GM19467 (cell line): ENCODE data around the gene WDR27.
A peak's percentile ranks its signal among the peaks of the same experiment; 100 is the strongest.

ENCODE experiments used
- ATAC-seq: cut with Tn5 transposase; IDR thresholded peaks from one replicate; pipeline ENCODE4 v1.9.1; 2021; ENCODE audit warnings: mild to moderate bottlenecking, moderate library complexity; ENCODE audit not compliant: unreplicated experiment

Gene WDR27

DNA sequence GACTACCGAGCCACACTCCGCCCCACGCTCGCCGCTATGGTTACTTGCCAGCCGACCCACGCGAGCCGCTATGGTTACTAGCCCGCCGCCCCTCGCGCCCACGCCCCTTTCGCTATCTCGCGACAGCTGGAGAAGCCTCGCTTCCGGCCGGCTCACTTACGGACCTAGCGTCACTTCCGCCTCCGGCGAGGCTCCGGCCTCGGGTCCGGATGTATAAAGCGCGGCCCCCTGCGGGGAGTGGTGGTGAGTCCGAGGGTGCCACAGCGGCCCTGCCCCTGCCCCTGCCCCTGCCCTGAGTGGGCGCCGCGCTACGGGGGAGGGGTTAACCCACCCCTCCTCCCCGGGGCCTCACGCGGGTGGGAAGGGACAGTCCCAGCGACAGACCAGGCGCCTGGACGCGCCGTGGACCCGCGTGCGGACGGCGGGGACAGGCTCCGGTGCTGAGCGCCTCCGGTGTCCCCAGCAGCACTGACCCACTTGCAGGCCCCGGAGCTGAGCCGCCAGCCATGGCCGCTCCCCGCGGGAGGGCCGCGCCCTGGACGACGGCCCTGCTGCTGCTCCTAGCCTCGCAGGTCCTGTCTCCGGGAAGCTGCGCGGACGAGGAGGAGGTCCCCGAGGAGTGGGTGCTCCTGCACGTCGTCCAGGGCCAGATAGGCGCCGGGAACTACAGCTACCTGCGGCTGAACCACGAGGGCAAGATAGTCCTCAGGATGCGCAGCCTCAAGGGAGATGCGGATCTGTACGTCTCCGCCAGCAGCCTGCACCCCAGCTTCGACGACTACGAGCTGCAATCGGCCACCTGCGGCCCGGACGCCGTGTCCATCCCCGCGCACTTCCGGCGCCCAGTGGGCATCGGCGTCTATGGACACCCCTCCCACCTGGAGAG, at the start of gene WDR27, which contains the start of gene C6orf120:
WDR27 (minus strand) TSS at position 76 of the 886 bp plus-strand sequence. CDS start 13,024 bp downstream, outside the sequence.
C6orf120 (plus strand) TSS at position 173 of the 886 bp plus-strand sequence; CDS start at position 507, 334 bp downstream.
- peak; percentile 96 for ATAC-seq

DNA sequence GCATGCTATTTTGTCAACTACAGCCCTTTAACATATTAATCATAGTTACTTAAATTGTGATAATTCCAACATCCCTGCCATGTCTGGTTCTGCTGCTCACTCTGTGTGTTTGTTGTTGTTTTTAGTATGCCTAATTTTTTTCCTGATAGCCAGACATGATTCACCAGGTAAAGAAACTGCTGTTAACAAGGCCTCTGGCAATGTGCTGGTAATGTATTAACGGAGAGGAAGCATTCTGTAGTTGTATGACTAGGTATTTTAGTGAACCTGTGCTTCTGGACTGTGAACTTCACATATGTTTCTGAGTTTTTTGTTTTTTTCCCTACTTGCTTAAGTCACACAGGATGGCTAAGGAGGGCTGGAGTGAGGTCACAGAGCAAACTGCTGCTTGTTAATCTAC, 44.7 kb upstream of the WDR27 start:
- no peak for ATAC-seq

DNA sequence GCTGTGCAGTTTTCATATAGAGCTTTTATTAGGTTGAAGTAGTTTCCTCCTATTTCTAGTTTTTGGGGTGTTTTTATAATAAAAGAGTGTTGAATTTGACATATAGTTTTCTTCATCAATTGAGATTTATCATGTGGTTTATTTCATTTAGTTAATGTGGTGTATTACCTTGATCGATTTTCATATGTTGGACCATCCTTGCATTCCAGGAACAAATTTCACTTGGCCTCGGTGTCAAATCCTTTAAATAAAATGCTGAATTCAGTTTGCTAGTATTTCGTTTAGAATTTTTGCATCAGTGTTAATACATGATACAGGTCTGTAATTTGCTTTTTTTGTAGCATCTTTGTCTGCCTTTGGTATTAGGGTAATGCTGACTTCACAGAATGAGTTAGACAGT, 43.6 kb upstream of the WDR27 start:
- no peak for ATAC-seq

DNA sequence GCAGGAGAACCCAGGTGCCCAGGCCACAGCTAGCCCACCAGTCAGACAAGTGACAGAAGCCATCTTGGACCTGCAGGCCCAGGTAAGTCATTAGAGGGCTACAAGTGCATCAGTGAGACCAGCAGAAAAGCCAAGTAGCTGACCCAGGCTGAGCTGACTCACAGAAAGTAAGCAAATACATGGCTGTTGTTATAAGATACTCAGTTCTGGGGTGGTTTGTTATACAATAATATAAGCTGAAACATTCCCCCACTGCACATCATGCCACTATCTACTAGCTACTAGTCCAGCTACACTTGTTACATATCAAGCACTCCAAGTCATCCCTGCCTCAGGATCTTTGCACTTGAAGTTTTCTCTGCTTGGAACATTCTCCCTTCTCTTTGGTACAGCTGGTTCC, 39.5 kb upstream of the WDR27 start:
- ATAC-seq, result no peak

DNA sequence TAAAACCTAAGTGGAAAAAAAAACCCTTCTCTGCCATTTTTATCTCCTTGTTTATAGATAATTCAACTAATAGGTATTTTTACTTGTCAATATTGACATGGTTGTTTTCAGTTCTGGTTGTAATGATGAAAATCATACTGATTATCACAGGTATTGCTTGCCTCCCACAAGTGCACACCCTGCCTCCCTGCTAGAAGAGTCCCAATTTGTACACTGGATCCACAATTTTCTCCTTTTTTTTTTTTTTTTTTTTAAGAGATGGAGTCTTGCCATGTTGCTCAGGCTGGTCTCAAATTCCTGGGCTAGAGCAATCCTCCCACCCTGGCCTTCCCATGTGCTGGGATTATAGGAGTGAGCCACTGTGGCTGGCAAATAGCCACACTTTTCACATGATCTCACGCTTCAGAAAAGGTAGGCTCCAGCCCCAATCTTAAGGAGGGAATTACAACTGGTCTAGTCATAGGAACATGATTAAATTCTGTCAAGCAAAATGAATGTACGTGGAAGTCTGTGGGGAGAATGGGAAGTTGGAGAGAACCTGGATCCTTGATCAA, 37.2 kb upstream of the WDR27 start:
- no peak for ATAC-seq

DNA sequence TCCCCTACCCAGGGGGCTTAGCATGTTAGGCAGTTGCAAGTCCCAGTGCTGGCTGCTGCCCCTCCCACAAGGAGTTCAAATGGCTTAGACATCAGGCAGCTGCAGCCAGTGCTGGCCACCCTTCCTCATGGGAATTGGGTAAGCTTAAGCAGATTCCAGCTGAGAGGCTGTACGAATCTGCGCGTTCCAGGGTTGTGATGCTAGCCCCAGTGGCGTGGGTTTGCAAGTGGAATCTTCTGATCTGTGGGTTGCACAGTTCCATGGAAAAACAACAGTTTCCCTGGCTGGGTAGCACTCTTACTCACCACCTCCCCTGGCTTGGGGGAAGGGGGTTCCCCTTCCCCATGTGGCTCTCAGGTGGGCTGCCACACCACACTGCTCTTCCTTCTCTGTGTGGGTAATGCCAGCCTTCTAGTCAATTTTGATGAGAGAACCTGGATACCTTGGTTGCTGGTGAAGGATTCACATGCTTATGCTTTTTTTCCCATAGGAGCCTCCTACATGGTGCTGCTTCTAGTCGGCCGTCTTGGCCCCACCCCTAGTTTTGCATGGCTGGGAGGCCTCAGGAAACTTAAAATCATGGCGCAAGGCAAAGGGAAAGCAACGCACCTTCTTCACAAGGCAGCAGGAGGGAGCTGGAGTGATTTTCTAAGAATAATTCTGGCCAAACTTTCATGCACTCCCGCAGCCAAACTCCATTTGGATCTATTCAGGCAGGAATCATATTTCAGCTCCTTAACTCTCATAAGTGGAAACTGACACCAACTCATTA, 36.6 kb upstream of the WDR27 start:
- no peak for ATAC-seq

DNA sequence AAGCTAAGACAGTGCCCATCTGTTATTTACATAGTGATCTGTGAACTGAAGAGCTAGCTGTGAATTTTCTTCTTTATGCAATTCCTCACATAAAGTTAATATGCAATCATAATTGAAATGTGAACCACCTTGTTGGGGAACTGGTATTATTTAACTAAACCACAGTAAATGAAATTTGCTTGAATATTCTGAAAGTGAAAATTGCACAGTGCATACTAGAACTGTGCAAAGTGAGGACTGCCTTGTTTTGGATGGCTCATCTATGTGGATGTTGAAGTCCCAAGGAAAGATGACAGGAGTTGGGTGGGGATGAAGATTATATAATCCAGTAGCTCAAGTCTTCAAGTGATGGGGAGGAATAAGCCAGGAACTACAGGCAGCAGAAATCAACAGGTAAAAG, 28.1 kb upstream of the WDR27 start:
- ATAC-seq, result no peak

DNA sequence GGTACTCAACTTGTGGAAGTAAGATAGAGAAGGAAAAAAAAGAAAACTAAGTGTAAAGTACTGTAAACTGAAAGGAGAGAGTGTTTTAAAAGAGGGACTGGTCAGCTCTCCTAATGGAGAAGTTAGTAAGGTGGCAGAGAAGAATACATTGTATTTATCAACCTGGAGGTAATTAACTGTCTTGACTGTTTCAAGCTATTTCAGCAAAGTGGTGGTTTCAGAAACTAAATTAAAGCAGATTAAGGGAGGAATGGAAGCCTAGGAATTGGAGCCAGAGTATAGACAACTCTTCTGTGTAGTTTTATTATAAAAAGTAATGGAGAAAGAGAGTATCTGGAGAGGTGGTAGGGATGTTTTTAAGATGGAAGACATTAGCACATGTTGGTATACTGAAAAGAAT, 25.1 kb upstream of the WDR27 start:
- no peak for ATAC-seq

DNA sequence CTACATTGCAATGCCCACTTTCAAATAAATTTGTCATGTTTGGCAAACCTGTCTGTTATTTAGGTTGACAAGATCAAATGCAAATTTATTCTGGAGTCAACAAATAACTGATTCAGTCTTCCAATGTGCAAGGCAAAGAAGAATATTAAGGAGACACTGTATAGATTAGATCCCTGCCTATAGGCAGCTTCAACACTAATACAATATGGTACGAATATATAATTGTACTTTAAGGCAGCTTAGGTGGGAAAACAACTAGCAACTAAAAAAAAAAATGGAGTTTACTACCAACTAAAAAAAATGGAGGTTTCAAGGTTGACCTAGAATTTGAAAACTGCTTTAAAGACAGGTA, 24.2 kb upstream of the WDR27 start:
- no peak for ATAC-seq

DNA sequence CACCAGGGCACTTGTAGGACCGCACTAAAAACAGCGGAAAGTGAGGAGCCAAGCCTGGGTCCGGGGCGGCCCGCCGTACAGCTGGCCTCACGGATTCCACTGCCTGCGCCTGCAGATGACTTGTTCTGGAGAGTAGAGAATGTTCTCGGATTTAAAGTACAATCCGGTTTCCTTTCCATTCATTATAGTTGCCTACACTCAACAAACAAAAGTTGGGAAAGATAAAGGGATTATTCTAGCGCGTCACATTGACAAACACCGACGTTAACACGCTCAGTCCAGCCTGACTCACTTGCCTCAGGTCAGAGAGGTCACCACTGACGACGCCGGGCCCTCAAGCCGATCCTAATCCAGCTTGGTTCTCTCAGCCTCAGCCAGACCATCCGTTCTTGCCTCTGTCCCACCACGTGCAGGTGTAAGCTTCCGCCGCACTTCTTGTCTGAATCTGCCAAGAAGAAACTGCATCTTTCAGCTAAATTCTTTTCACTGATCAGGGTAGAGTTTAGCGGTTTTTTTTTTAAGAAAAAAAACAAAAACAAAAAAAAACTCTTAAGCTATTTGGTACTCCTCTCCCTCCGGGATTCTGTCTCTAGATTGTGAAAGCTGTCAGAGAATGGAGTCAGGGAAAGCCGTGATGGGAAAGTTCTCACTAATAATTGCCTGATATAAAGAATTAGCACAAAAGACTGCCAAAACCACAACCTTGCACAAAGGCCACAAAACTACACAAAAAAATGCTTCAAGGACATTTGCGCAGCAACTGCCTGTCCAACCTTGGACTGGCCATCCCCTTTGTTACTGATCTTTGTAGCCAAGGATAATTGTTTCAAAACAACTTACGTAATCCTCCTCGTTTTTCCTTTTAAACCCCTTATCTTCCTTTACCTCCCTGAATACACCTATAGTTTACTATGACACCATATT, 23.6 kb upstream of the WDR27 start:
- peak; percentile 17 for ATAC-seq

DNA sequence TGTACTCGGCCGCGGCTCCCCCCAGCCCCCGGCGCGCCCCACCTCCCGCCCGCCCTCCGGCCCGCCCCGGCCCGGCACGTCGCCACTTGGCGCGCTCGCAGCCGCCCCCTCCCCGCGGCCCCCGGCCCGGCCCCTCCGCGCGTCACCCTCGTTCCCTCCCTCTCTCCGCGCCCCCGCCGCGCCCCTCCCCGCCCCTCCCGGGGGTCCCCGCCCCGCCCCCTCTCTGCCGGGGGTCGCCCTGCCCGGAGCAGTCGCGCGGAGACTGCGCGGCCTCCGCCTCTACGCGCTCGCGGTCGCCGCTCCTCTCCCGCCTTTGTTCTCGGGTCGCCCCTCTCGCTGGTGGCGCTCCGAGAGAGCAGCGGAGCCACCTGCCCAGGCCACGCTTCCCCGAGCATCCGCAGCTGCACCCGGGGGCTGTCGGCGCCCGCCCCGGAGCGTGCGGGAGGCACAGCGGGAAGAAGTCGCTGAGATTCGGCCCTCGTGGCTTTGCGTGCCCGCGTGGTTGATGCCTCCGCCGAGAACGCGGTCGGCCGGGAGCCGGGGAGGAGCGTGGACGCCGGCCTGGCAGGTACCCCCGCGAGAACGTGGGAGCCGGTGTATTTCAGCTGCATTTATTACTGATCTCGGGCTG, 22.8 kb upstream of the WDR27 start, which contains the start of gene PHF10:
PHF10 (minus strand) TSS at position 7 of the 631 bp plus-strand sequence. CDS start 569 bp downstream, outside the sequence.
- ATAC-seq, result peak; percentile 32

DNA sequence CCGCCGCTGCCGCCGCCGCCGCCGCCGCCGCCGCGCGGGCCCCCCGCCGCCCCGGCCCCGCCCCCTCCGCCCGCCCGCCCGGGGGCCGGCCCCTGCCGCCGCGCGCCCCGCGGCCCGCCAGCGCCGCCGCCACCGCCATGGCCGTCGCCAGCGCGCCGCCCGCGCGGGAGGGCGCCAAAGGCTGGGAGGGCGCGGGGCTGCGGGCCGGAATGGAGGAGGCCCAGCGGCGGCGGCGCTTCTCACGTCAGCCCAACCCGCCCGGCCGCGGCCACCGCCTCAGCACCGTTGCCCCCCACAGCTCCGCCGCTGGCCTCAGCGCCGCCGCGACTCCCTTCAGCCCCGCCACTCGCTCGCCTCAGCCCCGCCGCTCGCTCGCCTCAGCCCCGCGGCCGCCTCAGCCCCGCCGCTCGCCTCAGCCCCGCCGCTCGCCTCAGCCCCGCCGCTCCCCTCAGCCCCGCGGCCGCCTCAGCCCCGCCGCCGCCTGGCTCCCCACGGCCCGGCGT, 22.2 kb upstream of the WDR27 start:
- ATAC-seq, result peak; percentile 29

DNA sequence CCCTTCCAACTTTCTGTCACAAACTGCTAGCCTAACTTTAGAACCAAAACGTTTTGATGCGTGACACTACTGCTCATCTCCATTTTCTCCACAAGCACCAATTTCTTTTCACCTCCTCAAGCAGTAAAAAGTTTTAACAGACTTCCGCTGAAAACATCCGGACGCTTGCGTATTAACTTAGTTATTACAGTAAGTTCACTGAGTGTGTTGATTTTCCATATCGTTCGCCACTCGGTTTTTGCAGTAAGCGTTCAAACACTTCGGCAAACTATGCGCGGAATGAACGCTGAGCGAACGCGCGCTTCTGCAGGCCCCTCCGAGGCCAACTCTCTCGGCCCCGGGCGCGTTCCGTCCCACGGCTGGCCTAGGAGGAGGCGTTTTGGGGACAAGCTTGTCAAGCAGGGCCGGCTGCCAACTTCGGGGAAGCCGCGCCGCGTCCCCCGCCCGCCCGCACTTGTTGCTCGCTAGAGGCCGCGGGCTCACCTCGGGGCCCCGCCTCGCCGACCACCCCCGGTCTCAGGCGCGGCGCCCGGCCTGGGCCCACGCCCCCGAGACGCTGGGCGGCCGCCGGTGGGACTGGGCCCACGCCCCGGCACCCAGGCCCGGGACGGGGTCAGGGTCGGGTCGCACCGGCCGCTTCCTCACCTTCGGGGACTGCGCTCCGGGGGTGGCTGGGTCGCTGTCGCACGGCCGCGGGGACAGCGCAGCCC, 21.5 kb upstream of the WDR27 start:
- peak; percentile 35 for ATAC-seq

DNA sequence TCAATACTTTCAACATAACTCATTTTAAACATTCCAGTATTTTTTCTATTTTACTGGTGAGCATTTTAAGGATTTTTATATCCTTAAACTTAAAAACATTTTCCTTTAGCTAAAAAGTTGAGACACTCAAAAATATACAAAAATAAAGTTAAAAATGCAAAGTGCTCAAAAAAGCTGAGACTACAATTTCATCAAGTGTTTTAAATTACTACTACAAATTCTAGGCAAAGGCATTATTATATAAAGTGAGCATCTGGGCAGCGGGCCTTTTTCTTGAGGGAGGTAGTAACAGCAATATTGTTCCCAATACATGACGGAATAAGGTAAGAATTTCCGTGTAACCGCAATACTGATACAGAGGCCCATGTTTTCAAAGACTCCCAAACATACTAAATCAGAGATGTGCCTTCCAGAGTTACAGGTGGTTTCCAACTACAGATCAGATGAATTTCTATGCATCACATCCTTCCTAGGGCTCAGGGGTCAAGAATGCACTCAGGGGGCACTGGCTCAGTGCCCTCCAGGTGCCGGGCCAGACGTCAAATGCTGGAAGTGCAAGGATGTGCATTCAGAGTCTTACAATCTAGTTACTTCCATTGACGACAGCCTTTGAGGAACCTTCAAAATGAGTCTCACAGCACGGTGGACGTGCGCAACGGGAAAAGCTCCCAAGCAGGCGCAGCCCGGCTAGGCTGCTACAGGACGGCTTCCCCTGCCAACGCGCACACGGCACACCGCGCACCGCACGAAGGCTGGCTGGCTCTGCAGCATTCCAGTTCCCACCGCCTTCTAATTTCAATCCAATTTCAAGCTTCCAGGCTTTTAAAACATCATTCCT, 20.8 kb upstream of the WDR27 start:
- peak; percentile 20 for ATAC-seq

DNA sequence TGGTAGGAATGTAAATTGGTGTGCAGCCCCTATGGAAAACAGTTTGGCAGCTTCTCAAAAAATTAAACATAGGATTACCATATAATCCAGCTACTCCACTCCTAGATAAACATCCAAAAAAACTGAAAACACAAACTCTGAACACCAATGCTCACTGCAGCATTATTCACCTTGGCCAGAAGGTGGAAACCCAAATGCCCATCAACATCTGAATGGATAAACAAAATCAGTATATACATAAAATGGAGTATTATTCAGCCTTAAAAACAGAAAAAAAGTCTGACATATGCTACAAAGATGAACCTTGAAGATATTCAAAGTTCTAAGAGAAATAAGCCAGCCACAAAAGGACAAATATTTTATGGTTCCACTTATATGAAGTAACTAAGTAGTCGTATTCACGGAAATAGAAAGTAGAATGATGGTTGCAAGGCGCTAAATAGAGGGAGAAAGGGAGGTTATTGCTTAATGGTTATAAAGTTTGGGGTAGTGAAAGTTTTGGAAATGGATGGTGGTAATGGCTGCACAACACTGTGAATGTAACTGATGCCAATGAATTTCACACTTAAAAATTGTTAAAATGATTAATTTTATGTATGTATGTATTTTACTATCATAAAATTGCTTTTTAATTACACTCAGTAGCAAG, 18.5 kb upstream of the WDR27 start:
- no peak for ATAC-seq

DNA sequence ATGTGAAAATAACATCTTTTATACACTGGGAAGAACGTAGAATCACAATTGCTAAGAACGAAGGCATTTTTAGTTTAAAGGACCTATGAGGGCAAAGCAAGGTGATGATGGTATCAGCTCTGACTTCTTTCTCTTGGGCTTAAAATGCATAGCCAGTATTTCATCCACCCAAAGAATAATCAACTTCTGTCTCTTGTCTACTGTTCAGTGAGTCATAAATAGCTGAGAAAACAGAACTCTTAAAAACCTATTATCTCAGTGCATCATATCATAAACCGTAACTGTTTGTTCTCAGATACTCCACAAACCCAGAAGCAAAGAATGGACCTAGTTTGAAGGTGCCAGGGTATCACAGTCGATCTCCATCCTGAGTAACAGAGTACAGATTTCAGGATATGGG, 17.3 kb upstream of the WDR27 start:
- ATAC-seq, result no peak

DNA sequence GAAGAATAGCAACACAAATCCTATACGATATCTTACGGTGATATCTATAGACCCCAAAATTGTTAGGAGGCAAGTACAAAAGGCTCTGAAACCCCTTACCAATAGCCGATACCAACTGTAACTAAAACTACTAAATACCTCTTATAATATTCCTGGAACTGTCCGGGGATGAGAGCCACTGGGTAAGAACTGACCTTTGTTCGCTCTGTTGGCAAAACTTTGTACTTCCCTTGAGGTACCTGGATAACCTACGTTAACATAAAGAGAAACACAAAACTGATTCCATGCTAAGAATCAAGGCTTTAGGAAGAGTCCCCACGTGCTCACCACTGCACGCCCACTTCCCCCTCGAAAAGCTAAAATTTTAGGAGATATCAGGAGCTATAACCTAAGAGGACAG, 12.8 kb upstream of the WDR27 start:
- no peak for ATAC-seq

DNA sequence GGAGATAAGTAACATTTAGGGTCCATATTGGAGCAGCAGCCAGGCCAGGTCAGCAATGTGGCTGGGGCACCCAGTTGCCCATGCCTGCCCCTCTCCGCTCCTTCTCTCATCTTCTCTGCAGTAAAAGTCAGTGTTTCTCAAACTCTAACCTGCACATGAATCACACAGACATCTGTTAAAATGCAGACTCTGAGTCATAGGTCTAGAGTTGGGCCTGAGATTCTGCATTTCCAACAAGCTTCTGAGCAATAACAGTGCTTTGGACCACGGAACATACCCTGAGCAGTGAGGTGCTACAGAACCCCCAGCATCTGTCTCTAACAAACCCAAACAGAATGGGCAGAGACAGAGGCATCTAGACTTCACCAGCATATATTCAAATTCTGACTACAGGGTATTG, 12.3 kb upstream of the WDR27 start:
- no peak for ATAC-seq
